A549 (cell line): ENCODE results near the gene GALNT7. TPM values are rescaled to one million over a fixed set of nuclear protein-coding genes. Genes with fewer than 3 reads are reported as not detected.

Source experiments
- ATAC-seq, 2 experiments: fragments of 200-7000 bp in 1 of 2; fragments of >200 bp in 1 of 2; cut with Nextera tagmentation in 1 of 2; cut with Tn5 transposase in 1 of 2; 3 replicates each; pipeline versions ENCODE4 v1.8.0 to v1.9.1; 2018 to 2020; ENCODE audit warnings: mild to moderate bottlenecking in 1 of 2, moderate library complexity in 1 of 2
- CTCF ChIA-PET: fragments of 300-600 bp; sonication (Branson Sonifier 250); formaldehyde crosslinking; extraction: SDS; loops from one replicate; lab custom pipeline; 2021; ENCODE audit warnings: antibody characterized with exemption, inconsistent platforms; lab: Yijun Ruan, JAX
- POLR2A ChIA-PET: fragments of 350-600 bp; formaldehyde crosslinking; extraction: SDS; loops from one replicate; lab custom pipeline; 2021; ENCODE audit warnings: antibody characterized with exemption, inconsistent platforms; lab: Yijun Ruan, JAX
- DNase-seq, 2 experiments: peaks; one replicate each; pipeline versions ENCODE4 v3.0.0 to v3.0.0-alpha.2; 2011 to 2016; ENCODE audit warnings: low read depth in 1 of 2, low spot score in 1 of 2
- FAIRE-seq: peaks from 2 replicates; lab custom pipeline; 2011; peaks lifted over from hg19 to GRCh38; lab: Jason Lieb, UNC
- H3K27ac ChIP-seq, 2 experiments: fragments of >200 bp; sonication (Bioruptor Twin); formaldehyde crosslinking; 3 replicates each; pipeline ENCODE4 v1.5.1; 2016 to 2017
- H3K4me1 ChIP-seq: fragments of >200 bp; sonication (Bioruptor Twin); formaldehyde crosslinking; 3 replicates; pipeline ENCODE4 v1.6.1; 2016
- H3K4me2 ChIP-seq: fragments of >200 bp; sonication (Bioruptor Twin); formaldehyde crosslinking; 3 replicates; pipeline ENCODE4 v1.6.1; 2016
- H3K4me3 ChIP-seq: fragments of >200 bp; sonication (Bioruptor Twin); formaldehyde crosslinking; 3 replicates; pipeline ENCODE4 v1.5.1; 2016
- H3K9me3 ChIP-seq: fragments of >200 bp; sonication (Bioruptor Twin); formaldehyde crosslinking; 3 replicates; pipeline ENCODE4 v1.6.1; 2016
- CHD2 ChIP-seq: fragments of 150-350 bp; IDR thresholded peaks from 2 replicates; pipeline ENCODE4 v1.6.1; 2014; ENCODE audit warnings: low read length; ENCODE audit not compliant: partially characterized antibody
- CHD4 ChIP-seq: fragments of 200-600 bp; sonication (generic); IDR thresholded peaks from 2 replicates; pipeline ENCODE4 v1.6.1; 2016; ENCODE audit warnings: antibody characterized with exemption, mild to moderate bottlenecking, borderline replicate concordance
- EHMT2 ChIP-seq: fragments of 200-600 bp; sonication (generic); IDR thresholded peaks from 2 replicates; pipeline ENCODE4 v1.6.1; 2016; ENCODE audit warnings: antibody characterized with exemption, low read depth, mild to moderate bottlenecking, moderate library complexity
- FOSL2 ChIP-seq, 2 experiments: fragments of 450-650 bp in 1 of 2; fragments of >200 bp in 1 of 2; sonication (Bioruptor Twin) in 1 of 2; formaldehyde crosslinking; IDR thresholded peaks; 2 replicates each; pipeline versions ENCODE4 v1.5.0 to v1.6.1; 2016 to 2020; ENCODE audit warnings: mild to moderate bottlenecking in 1 of 2, moderate library complexity in 1 of 2
- GATA3 ChIP-seq: IDR thresholded peaks from 2 replicates; pipeline ENCODE4 v1.6.1; 2012; ENCODE audit warnings: borderline replicate concordance
- HDAC2 ChIP-seq: fragments of 200-600 bp; sonication (generic); IDR thresholded peaks from 2 replicates; pipeline ENCODE4 v1.6.1; 2016
- HEYL ChIP-seq: fragments of 250-450 bp; sonication (Bioruptor Pico); IDR thresholded peaks from 2 replicates; pipeline ENCODE4 v1.8.0; 2021; ENCODE audit warnings: mild to moderate bottlenecking, moderate library complexity
- MAFK ChIP-seq: fragments of 450-650 bp; IDR thresholded peaks from 2 replicates; pipeline ENCODE4 v1.6.1; 2014; ENCODE audit not compliant: partially characterized antibody
- PHF8 ChIP-seq: fragments of 200-600 bp; sonication (generic); IDR thresholded peaks from 2 replicates; pipeline ENCODE4 v1.6.1; 2016; ENCODE audit warnings: low read depth, mild to moderate bottlenecking, antibody characterized with exemption, moderate library complexity, borderline replicate concordance
- RAD21 ChIP-seq, 2 experiments: fragments of >200 bp in 1 of 2; sonication (Bioruptor Twin) in 1 of 2; formaldehyde crosslinking in 1 of 2; IDR thresholded peaks in 1 of 2; conservative IDR thresholded peaks in 1 of 2; 2 replicates in 1 of 2; 3 replicates in 1 of 2; pipeline ENCODE4 v1.6.1; 2012 to 2018; ENCODE audit warnings: inconsistent platforms in 1 of 2
- WGBS: methylation state at CpG from one replicate; pipeline ENCODE4 v1.1.6; 2017; ENCODE audit errors: missing lambda C conversion rate; 5-methylcytosine and 5-hydroxymethylcytosine counted together
- polyA plus RNA-seq, 4 experiments: library from polyadenylated mRNA; depleted of rRNA in 3 of 4; stranded (reverse); fragments of >200 nt; fragmentation: RNase III in 1 of 4; extraction: RNeasy Plus Mini Kit Qiagen cat#74134 plus additional on column Dnase treatment in 1 of 4; gene quantifications; 2 replicates in 3 of 4; 3 replicates in 1 of 4; pipeline ENCODE4 v1.2.3, GENCODE V29; 2011 to 2017
- TF ChIP-seq, protein P1 (sequence below): fragments of 250-450 bp; sonication (Bioruptor Pico); IDR thresholded peaks from 2 replicates; pipeline ENCODE4 v1.5.0; 2021; ENCODE audit warnings: mild to moderate bottlenecking, moderate library complexity, borderline replicate concordance
- TF ChIP-seq, protein P2 (sequence below): fragments of >200 bp; sonication (Bioruptor Twin); formaldehyde crosslinking; IDR thresholded peaks from 3 replicates; pipeline ENCODE4 v1.5.1; 2016
- TF ChIP-seq, protein P3 (sequence below): fragments of 200-600 bp; sonication (generic); IDR thresholded peaks from 2 replicates; pipeline ENCODE4 v1.6.1; 2016; ENCODE audit warnings: antibody characterized with exemption, mild to moderate bottlenecking, moderate library complexity

Gene GALNT7
- polyA plus RNA-seq, 2 of the 4 experiments (the other 2 are of a cell fraction) = 28.8 to 63.6 TPM

DNA sequence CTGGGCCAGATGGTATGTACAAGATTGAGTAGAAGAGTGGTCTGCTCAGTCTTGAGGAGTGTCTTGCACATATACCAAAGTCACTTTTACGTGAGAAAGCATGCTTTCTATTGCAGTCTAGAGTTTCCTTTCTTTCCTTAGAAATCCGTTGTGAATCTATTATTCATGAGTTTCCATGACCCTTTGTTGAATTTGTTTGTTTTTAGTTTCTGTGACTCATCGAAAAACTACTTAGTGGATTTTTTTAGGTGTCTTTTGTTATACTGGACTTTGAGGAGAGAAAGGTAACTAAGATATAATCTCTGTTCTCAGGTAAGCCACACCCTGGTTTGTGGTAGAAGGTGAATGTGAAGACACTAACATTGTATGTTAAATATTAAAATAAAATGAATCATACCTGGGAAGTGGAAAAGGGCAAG lies 23.0 kb downstream of the GALNT7 start:
- FAIRE-seq (no peak), ATAC-seq (peak; percentile 62 to 68; a peak in 5 of 6 replicates), DNase-seq (peak in 1 of 2 experiments; percentile 18)
- TF ChIP-seq FOSL2 (IDR thresholded peaks at IDR 0.05) (no peak), FOSL2 (CRISPR knock-in tag; IDR thresholded peaks at IDR 0.05) (peak; percentile 79), HDAC2 (no peak), PHF8 (no peak), GATA3 (peak; percentile 23; the same call in 1 of the 2 replicates)
- ChIA-PET POLR2A (no interaction called here), CTCF (interaction anchor here (2.2 kb wide), 1 partner anchor 66 kb away, joined by 6 read pairs; no protein-coding TSS in a partner anchor)
- Histone ChIP-seq H3K4me2 (peak overlapping the region; percentile 83), H3K4me1 (peaks cover 46% of the 10 kb centered on the region), H3K4me3 (no peak overlapping the region; the same call in 2 of the 3 replicates), H3K9me3 (no peaks in the 10 kb centered on the region), H3K27ac (peak overlapping the region; percentile 46 to 76; a peak in 5 of 6 replicates)
- 0% methylated on average over 3 of the region's 3 CpGs for WGBS

DNA sequence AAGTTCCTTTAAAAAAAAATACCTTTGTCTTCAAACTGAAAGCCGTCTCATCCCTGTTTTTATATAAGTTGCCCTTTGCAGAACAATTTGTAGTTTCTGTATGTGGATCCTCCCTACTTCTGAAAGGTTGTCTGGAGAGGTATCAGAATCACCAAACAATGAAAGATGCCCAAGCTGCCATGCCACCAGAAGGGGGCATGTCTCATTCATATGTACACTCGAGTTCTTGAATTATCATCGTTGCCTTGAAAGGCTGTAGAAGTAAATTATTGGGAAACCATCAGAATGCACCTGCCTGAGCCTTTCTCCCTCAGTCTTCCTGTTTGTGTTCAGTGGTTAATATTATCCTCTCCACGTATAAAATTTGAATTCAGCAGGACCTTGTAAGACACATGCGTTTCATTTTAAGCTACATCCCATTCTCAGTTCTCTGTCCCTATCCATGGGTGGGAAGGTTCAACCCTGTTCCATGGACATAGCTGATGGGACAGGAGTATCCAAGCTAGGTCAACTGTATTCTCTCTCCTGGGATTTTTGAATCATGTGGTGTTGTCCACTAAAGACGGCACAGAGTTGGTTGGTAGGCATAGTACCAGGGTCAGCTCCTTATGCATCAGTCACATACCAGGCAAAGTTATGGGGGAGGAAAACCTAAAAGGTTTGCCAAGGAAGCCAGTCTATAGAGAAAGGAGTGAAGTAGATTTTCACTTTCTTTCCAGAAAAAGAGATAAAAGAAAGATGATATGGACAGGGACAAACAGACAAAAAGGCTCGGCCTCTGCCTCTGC lies 24.0 kb downstream of the GALNT7 start:
- H3K9me3 ChIP-seq = no peaks in the 10 kb centered on the region
- TF ChIP-seq RAD21 (conservative IDR thresholded peaks at IDR 0.05 in 1 of 2, IDR thresholded peaks at IDR 0.05 in 1 of 2) = peak in 1 of 2 experiments; percentile 38; a peak in 2 of 5 replicates
- TF ChIP-seq, protein P1, sequence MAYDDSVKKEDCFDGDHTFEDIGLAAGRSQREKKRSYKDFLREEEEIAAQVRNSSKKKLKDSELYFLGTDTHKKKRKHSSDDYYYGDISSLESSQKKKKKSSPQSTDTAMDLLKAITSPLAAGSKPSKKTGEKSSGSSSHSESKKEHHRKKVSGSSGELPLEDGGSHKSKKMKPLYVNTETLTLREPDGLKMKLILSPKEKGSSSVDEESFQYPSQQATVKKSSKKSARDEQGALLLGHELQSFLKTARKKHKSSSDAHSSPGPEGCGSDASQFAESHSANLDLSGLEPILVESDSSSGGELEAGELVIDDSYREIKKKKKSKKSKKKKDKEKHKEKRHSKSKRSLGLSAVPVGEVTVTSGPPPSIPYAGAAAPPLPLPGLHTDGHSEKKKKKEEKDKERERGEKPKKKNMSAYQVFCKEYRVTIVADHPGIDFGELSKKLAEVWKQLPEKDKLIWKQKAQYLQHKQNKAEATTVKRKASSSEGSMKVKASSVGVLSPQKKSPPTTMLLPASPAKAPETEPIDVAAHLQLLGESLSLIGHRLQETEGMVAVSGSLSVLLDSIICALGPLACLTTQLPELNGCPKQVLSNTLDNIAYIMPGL (CRISPR knock-in tag) = no peak
- TF ChIP-seq, protein P2, sequence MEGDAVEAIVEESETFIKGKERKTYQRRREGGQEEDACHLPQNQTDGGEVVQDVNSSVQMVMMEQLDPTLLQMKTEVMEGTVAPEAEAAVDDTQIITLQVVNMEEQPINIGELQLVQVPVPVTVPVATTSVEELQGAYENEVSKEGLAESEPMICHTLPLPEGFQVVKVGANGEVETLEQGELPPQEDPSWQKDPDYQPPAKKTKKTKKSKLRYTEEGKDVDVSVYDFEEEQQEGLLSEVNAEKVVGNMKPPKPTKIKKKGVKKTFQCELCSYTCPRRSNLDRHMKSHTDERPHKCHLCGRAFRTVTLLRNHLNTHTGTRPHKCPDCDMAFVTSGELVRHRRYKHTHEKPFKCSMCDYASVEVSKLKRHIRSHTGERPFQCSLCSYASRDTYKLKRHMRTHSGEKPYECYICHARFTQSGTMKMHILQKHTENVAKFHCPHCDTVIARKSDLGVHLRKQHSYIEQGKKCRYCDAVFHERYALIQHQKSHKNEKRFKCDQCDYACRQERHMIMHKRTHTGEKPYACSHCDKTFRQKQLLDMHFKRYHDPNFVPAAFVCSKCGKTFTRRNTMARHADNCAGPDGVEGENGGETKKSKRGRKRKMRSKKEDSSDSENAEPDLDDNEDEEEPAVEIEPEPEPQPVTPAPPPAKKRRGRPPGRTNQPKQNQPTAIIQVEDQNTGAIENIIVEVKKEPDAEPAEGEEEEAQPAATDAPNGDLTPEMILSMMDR = peak; percentile 19; the same call in 1 of the 3 replicates
- H3K4me1 ChIP-seq = peaks cover 37% of the 10 kb centered on the region
- POLR2A ChIA-PET = no interaction called here
- H3K4me3 ChIP-seq = no peak overlapping the region
- DNase-seq (peak in 1 of 2 experiments; percentile 30), FAIRE-seq (no peak), ATAC-seq (peak; percentile 22 to 68; a peak in 3 of 6 replicates)
- 68% methylated on average over 7 of the region's 7 CpGs for WGBS
- CTCF ChIA-PET = interaction anchor here (0.8 to 2.2 kb wide), 4 partner anchors 11 to 65 kb away, joined by 3 to 6 read pairs (median 4); no protein-coding TSS in a partner anchor
- H3K4me2 ChIP-seq = peak overlapping the region; percentile 83
- H3K27ac ChIP-seq = no peak overlapping the region; a peak in 1 of 6 replicates

DNA sequence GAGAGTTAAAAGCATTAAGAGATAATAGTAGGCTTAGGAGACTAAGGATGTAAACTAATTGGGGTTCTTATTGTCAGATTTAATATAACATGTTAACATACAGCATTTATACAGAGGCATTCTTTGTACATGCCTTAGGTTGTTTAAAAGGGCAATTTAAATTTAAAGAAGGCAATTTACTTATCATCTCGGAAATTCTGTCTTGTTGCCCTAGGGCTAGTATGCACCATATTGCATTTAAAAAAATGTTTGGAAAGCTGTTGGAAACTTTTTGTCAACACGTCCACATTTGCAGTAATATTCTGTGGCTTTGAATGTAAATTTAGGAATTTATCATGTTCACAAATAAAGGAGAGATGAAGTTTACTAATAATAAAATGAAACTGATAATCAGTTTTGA lies 25.5 kb downstream of the GALNT7 start:
- 83% methylated on average over 2 of the region's 2 CpGs for WGBS
- Histone ChIP-seq H3K9me3 (no peaks in the 10 kb centered on the region), H3K27ac (no peak overlapping the region), H3K4me3 (no peak overlapping the region), H3K4me2 (no peak overlapping the region), H3K4me1 (peaks cover 28% of the 10 kb centered on the region)
- TF ChIP-seq EHMT2 = no peak
- no peak for TF ChIP-seq CHD2
- TF ChIP-seq, protein P3, sequence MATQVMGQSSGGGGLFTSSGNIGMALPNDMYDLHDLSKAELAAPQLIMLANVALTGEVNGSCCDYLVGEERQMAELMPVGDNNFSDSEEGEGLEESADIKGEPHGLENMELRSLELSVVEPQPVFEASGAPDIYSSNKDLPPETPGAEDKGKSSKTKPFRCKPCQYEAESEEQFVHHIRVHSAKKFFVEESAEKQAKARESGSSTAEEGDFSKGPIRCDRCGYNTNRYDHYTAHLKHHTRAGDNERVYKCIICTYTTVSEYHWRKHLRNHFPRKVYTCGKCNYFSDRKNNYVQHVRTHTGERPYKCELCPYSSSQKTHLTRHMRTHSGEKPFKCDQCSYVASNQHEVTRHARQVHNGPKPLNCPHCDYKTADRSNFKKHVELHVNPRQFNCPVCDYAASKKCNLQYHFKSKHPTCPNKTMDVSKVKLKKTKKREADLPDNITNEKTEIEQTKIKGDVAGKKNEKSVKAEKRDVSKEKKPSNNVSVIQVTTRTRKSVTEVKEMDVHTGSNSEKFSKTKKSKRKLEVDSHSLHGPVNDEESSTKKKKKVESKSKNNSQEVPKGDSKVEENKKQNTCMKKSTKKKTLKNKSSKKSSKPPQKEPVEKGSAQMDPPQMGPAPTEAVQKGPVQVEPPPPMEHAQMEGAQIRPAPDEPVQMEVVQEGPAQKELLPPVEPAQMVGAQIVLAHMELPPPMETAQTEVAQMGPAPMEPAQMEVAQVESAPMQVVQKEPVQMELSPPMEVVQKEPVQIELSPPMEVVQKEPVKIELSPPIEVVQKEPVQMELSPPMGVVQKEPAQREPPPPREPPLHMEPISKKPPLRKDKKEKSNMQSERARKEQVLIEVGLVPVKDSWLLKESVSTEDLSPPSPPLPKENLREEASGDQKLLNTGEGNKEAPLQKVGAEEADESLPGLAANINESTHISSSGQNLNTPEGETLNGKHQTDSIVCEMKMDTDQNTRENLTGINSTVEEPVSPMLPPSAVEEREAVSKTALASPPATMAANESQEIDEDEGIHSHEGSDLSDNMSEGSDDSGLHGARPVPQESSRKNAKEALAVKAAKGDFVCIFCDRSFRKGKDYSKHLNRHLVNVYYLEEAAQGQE = no peak
- TF ChIP-seq HEYL (CRISPR knock-in tag) = no peak
- no peak for TF ChIP-seq CHD4
- TF ChIP-seq MAFK = no peak
- no peak for TF ChIP-seq FOSL2 (IDR thresholded peaks at IDR 0.05)
- TF ChIP-seq FOSL2 (CRISPR knock-in tag; IDR thresholded peaks at IDR 0.05) = no peak
- FAIRE-seq (no peak), DNase-seq (no peak), ATAC-seq (no peak)
- ChIA-PET POLR2A (no interaction called here), CTCF (no interaction called here)
